Neural cell (in vitro differentiated cells): ENCODE measurements around the gene NUDT1. TPM values are rescaled to one million over a fixed set of nuclear protein-coding genes. Genes with fewer than 3 reads are reported as not detected.

Experiments
- H2AFZ ChIP-seq: fragments of 200-600, 300-800 bp; sonication (generic), shearing (Covaris generic); 2 replicates; pipeline ENCODE4 v1.6.0; 2014; ENCODE audit warnings: low read depth, mild to moderate bottlenecking, antibody characterized with exemption, low read length, moderate library complexity
- H3F3A ChIP-seq: fragments of 200-600 bp; shearing (Covaris generic); 2 replicates; pipeline ENCODE4 v1.6.1; 2016; ENCODE audit warnings: mild to moderate bottlenecking, moderate library complexity, mixed read lengths, antibody characterized with exemption, low read length; ENCODE audit not compliant: insufficient read depth, poor library complexity, severe bottlenecking
- H3K27ac ChIP-seq: fragments of 200-600, 300-800 bp; sonication (generic), shearing (Covaris generic); 2 replicates; pipeline ENCODE4 v1.5.1; 2014; ENCODE audit warnings: mild to moderate bottlenecking, low read length, moderate library complexity
- H3K27me3 ChIP-seq: fragments of 300-800, 200-600 bp; sonication (generic), shearing (Covaris generic); 2 replicates; pipeline ENCODE4 v1.6.0; 2014; ENCODE audit warnings: mild to moderate bottlenecking, low read depth, low read length, moderate library complexity; ENCODE audit not compliant: insufficient read depth
- H3K36me3 ChIP-seq: fragments of 300-800, 200-600 bp; sonication (generic), shearing (Covaris generic); 2 replicates; pipeline ENCODE4 v1.5.1; 2014; ENCODE audit warnings: mild to moderate bottlenecking, antibody characterized with exemption, low read length, moderate library complexity; ENCODE audit not compliant: insufficient read depth
- H3K4me2 ChIP-seq: fragments of 300-800, 200-600 bp; sonication (generic), shearing (Covaris generic); 2 replicates; pipeline ENCODE4 v1.6.0; 2014; ENCODE audit warnings: mild to moderate bottlenecking, low read length
- H3K4me3 ChIP-seq: fragments of 300-800, 200-600 bp; sonication (generic), shearing (Covaris generic); 2 replicates; pipeline ENCODE4 v1.5.1; 2014; ENCODE audit warnings: mild to moderate bottlenecking, low read length, moderate library complexity
- H3K79me2 ChIP-seq: fragments of 200-600 bp; shearing (Covaris generic); replicated peaks from 2 replicates; pipeline ENCODE4 v1.6.0; 2014; ENCODE audit warnings: mild to moderate bottlenecking, low read length, moderate library complexity; ENCODE audit not compliant: insufficient read depth
- H3K9ac ChIP-seq: fragments of 300-800, 200-600 bp; sonication (generic), shearing (Covaris generic); 2 replicates; pipeline ENCODE4 v1.6.1; 2016; ENCODE audit warnings: mild to moderate bottlenecking, low read length, mixed read lengths
- H3K9me2 ChIP-seq: fragments of 200-600 bp; shearing (Covaris generic); 2 replicates; pipeline ENCODE4 v1.6.1; 2016; ENCODE audit warnings: mild to moderate bottlenecking, low read length, mixed read lengths; ENCODE audit not compliant: insufficient read depth
- H3K9me3 ChIP-seq: fragments of 200-600, 300-800 bp; sonication (generic), shearing (Covaris generic); 2 replicates; pipeline ENCODE4 v1.6.1; 2016; ENCODE audit warnings: mild to moderate bottlenecking, mixed run types, low read length, moderate library complexity, mixed read lengths
- H4K20me1 ChIP-seq: fragments of 200-600 bp; shearing (Covaris generic); 2 replicates; pipeline ENCODE4 v1.6.1; 2016; ENCODE audit warnings: mild to moderate bottlenecking, mixed run types; ENCODE audit not compliant: insufficient read depth
- CTCF ChIP-seq: fragments of 450-650 bp; IDR thresholded peaks from 2 replicates; pipeline ENCODE4 v1.5.1; 2014; ENCODE audit warnings: antibody characterized with exemption, mild to moderate bottlenecking, moderate library complexity; ENCODE audit not compliant: poor library complexity, severe bottlenecking
- EP300 ChIP-seq: fragments of 450-650 bp; conservative IDR thresholded peaks from 2 replicates; pipeline ENCODE4 v1.6.1; 2014; ENCODE audit warnings: antibody characterized with exemption, mild to moderate bottlenecking, moderate library complexity; ENCODE audit not compliant: poor library complexity, severe bottlenecking
- EZH2 ChIP-seq: fragments of 200-600, 300-800 bp; shearing (Covaris generic), sonication (generic); IDR thresholded peaks from 2 replicates; pipeline ENCODE4 v1.6.1; 2014; ENCODE audit warnings: antibody characterized with exemption, low read length, borderline replicate concordance, mild to moderate bottlenecking; ENCODE audit not compliant: insufficient read depth, poor library complexity, severe bottlenecking
- MXI1 ChIP-seq: fragments of 450-650 bp; conservative IDR thresholded peaks from 2 replicates; pipeline ENCODE4 v1.6.1; 2014; ENCODE audit warnings: antibody characterized with exemption, mild to moderate bottlenecking; ENCODE audit not compliant: poor library complexity, severe bottlenecking
- POLR2AphosphoS5 ChIP-seq: IDR thresholded peaks from 2 replicates; pipeline ENCODE4 v1.6.1; 2012
- RAD21 ChIP-seq: fragments of 450-650 bp; conservative IDR thresholded peaks from 2 replicates; pipeline ENCODE4 v1.6.1; 2014; ENCODE audit warnings: antibody characterized with exemption, mild to moderate bottlenecking, moderate library complexity
- SMC3 ChIP-seq: fragments of 450-650 bp; conservative IDR thresholded peaks from 2 replicates; pipeline ENCODE4 v1.6.1; 2014; ENCODE audit warnings: antibody characterized with exemption, mild to moderate bottlenecking, moderate library complexity; ENCODE audit not compliant: poor library complexity
- TAF1 ChIP-seq: IDR thresholded peaks from 2 replicates; pipeline ENCODE4 v1.6.1; 2012; ENCODE audit warnings: low read depth
- polyA plus RNA-seq: library from polyadenylated mRNA; depleted of rRNA; stranded (reverse); fragments of >200 nt; gene quantifications from 2 replicates; pipeline ENCODE4 v1.2.3, GENCODE V29; 2014
- TF ChIP-seq, protein P1 (sequence below): IDR thresholded peaks from 2 replicates; pipeline ENCODE4 v1.6.1; 2012; ENCODE audit warnings: borderline replicate concordance

Gene NUDT1
- polyA plus RNA-seq, 1 donor from 2014 or later: 67.8 TPM

DNA sequence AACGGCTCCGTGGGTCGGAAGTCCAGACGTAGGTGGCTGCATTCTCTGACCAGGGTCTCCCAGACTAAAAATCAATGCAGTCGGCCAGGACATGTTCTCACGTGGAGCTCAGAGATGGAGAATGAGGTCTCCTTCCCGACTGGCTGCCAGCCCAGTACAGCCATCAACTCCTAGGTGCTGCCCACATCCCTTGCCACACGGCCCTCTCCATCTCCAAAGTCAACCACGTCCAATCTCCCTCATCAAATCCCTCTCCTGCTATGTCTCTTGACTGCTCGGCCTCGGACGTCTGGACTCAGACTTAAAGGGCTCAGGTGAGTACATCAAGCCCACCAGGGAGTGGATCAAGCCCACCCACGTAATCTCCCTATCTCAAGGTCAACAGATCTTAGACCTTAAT lies 16.2 kb upstream of the NUDT1 start:
- Histone ChIP-seq H3K36me3 (no peaks in the 10 kb centered on the region), H3K9ac (no peak overlapping the region), H3F3A (no peaks in the 10 kb centered on the region), H3K4me3 (no peak overlapping the region), H2AFZ (no peak overlapping the region), H3K4me2 (no peak overlapping the region), H3K27me3 (no peaks in the 10 kb centered on the region), H4K20me1 (no peaks in the 10 kb centered on the region), H3K9me3 (no peaks in the 10 kb centered on the region), H3K9me2 (no peaks in the 10 kb centered on the region), H3K27ac (no peak overlapping the region), H3K79me2 (peaks cover 2% of the 10 kb centered on the region)
- TF ChIP-seq RAD21: no peak
- no peak for TF ChIP-seq TAF1

DNA sequence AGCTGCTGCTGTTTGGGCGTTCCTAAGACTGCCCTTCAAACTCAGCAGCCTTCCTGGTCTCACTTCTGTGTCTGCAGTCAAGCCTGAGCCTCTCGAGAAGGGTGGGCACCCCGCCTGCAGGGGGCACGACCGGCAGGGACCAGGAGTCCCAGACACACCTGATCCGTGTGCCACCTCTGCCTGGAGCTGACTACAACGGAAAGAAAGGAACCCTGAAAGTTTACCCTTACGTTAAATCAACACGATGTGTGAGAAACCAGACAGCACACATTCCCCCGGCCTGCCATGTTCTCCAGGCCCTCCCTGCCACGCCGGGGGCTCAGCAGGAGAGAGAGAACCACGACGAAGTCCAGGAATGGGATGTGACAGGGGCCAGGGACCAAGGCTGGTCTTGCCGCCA lies 14.3 kb upstream of the NUDT1 start:
- TF ChIP-seq EP300 (no peak), TAF1 (no peak), SMC3 (no peak), EZH2 (no peak), RAD21 (no peak), POLR2AphosphoS5 (no peak), MXI1 (no peak), CTCF (no peak)
- TF ChIP-seq, protein P1, sequence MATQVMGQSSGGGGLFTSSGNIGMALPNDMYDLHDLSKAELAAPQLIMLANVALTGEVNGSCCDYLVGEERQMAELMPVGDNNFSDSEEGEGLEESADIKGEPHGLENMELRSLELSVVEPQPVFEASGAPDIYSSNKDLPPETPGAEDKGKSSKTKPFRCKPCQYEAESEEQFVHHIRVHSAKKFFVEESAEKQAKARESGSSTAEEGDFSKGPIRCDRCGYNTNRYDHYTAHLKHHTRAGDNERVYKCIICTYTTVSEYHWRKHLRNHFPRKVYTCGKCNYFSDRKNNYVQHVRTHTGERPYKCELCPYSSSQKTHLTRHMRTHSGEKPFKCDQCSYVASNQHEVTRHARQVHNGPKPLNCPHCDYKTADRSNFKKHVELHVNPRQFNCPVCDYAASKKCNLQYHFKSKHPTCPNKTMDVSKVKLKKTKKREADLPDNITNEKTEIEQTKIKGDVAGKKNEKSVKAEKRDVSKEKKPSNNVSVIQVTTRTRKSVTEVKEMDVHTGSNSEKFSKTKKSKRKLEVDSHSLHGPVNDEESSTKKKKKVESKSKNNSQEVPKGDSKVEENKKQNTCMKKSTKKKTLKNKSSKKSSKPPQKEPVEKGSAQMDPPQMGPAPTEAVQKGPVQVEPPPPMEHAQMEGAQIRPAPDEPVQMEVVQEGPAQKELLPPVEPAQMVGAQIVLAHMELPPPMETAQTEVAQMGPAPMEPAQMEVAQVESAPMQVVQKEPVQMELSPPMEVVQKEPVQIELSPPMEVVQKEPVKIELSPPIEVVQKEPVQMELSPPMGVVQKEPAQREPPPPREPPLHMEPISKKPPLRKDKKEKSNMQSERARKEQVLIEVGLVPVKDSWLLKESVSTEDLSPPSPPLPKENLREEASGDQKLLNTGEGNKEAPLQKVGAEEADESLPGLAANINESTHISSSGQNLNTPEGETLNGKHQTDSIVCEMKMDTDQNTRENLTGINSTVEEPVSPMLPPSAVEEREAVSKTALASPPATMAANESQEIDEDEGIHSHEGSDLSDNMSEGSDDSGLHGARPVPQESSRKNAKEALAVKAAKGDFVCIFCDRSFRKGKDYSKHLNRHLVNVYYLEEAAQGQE: no peak
- H2AFZ ChIP-seq: no peak overlapping the region
- no peaks in the 10 kb centered on the region for H3K9me2 ChIP-seq
- H3K4me2 ChIP-seq: no peak overlapping the region
- no peaks in the 10 kb centered on the region for H4K20me1 ChIP-seq
- H3F3A ChIP-seq: no peaks in the 10 kb centered on the region
- H3K36me3 ChIP-seq: no peaks in the 10 kb centered on the region
- no peak overlapping the region for H3K4me3 ChIP-seq
- no peak overlapping the region for H3K27ac ChIP-seq
- peaks cover 17% of the 10 kb centered on the region for H3K79me2 ChIP-seq
- H3K9me3 ChIP-seq: no peaks in the 10 kb centered on the region
- no peaks in the 10 kb centered on the region for H3K27me3 ChIP-seq
- H3K9ac ChIP-seq: no peak overlapping the region

- H3K36me3 ChIP-seq: no peaks in the 10 kb centered on the region
- H3K79me2 ChIP-seq: peaks cover 17% of the 10 kb centered on the region
- no peaks in the 10 kb centered on the region for H4K20me1 ChIP-seq
Measured at GRCh38 chr7:2228921-2229320, 13.1 kb upstream of the NUDT1 start.

More at GRCh38 chr7:2228921-2229320, 13.1 kb upstream of the NUDT1 start:
- Histone ChIP-seq H3K4me3 (no peak overlapping the region), H3K27ac (no peak overlapping the region), H2AFZ (no peak overlapping the region), H3F3A (no peaks in the 10 kb centered on the region), H3K4me2 (no peak overlapping the region), H3K9ac (no peak overlapping the region), H3K9me2 (no peaks in the 10 kb centered on the region), H3K27me3 (no peaks in the 10 kb centered on the region), H3K9me3 (no peaks in the 10 kb centered on the region)
- TF ChIP-seq EZH2 (no peak), TAF1 (no peak), MXI1 (no peak), SMC3 (no peak), POLR2AphosphoS5 (no peak), RAD21 (no peak), CTCF (no peak), EP300 (no peak)
- TF ChIP-seq, protein P1: no peak
